GM19395 (cell line): ENCODE measurements around the gene SNF8.

Experiments
- ATAC-seq: cut with Tn5 transposase; IDR thresholded peaks from one replicate; pipeline ENCODE4 v1.9.1; 2021; ENCODE audit warnings: mild to moderate bottlenecking, moderate library complexity; ENCODE audit not compliant: unreplicated experiment

Gene SNF8

GRCh38 chr17:48892940-48893645 is 51.5 kb downstream of the SNF8 start:
- no peak for ATAC-seq

GRCh38 chr17:48890086-48890485 is 54.6 kb downstream of the SNF8 start:
- ATAC-seq: no peak

- ATAC-seq: no peak
Measured at GRCh38 chr17:48883171-48883570, 61.5 kb downstream of the SNF8 start.

GRCh38 chr17:48882272-48882671 is 62.4 kb downstream of the SNF8 start:
- ATAC-seq: no peak
